Neural crest cell (in vitro differentiated cells): ENCODE measurements around the gene NFIA. TPM values are rescaled to one million over a fixed set of nuclear protein-coding genes. Genes with fewer than 3 reads are reported as not detected.

Experiments
- DNase-seq: peaks from one replicate; pipeline ENCODE4 v3.0.0; 2021; ENCODE audit warnings: low read depth, mixed read lengths, low spot score
- H3K27ac Mint-ChIP-seq: one replicate; pipeline ENCODE4 v1.8.0; 2021; ENCODE audit warnings: mild to moderate bottlenecking, mixed read lengths; ENCODE audit not compliant: unreplicated experiment
- H3K27me3 Mint-ChIP-seq: 2 replicates; pipeline ENCODE4 v1.8.0; 2021; ENCODE audit warnings: low read depth, mild to moderate bottlenecking, mixed read lengths
- H3K36me3 Mint-ChIP-seq: 2 replicates; pipeline ENCODE4 v1.8.0; 2021; ENCODE audit warnings: low read depth, mild to moderate bottlenecking, mixed read lengths
- H3K4me1 Mint-ChIP-seq: 2 replicates; pipeline ENCODE4 v1.8.0; 2021; ENCODE audit warnings: mixed read lengths
- H3K4me3 Mint-ChIP-seq: one replicate; pipeline ENCODE4 v1.8.0; 2021; ENCODE audit warnings: mild to moderate bottlenecking, mixed read lengths
- H3K9me3 Mint-ChIP-seq: 2 replicates; pipeline ENCODE4 v1.8.0; 2021; ENCODE audit warnings: mixed read lengths
- total RNA-seq: library from RNA; stranded (reverse); gene quantifications from 2 replicates; pipeline ENCODE4 v1.2.1, GENCODE V29; 2021
- TF ChIP-seq, protein P1 (sequence below): fragments of 200-600 bp; sonication (generic); conservative IDR thresholded peaks from 2 replicates; pipeline ENCODE4 v1.5.0; 2021; ENCODE audit warnings: antibody characterized with exemption, mild to moderate bottlenecking

Gene NFIA
- total RNA-seq, 1 donor from 2014 or later, result 3.4 TPM

DNA sequence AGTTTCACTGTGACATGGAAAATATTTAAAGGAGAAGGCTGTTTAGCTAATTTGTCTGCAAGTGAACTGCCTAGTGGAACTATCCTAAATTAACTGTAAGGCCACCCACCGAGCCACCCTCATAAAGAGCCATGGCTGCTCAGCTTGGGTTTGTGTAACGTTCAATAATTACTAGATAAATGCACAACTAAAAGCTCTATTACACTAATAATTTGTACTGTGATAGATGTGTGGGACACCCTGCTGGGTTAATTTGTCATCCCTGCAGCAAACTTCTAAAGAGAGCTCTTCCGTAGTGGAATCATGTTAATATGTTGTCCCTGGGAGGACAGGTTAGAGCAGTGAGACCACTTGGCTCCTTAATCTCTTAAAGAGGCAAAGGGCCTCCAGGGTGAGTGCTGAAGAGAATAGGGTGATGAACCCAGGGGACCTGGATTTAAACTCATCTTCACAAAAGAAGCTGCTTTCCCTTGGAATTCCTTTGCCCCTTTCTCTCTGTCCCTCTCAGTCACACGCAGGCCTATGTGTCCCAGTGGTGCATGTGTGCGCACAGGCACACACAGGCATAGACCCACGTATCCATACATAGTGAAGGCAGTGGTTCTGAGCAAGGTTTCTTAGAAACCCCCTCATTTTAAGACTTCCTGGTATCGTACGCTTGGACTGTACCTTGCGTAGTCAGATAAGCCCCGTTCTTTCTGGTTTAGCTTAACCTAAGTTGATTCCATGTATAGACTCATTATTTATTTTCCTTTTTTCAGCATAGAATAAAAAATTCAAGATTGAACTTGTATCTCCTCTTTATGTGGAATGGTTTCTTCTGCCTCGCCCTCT is 310.3 kb downstream of the NFIA start:
- H3K4me1 Mint-ChIP-seq, result peaks cover 9% of the 10 kb centered on the region
- H3K36me3 Mint-ChIP-seq, result peaks cover 2% of the 10 kb centered on the region
- no peaks in the 10 kb centered on the region for H3K27me3 Mint-ChIP-seq
- no peak for DNase-seq
- H3K27ac Mint-ChIP-seq, result no peak overlapping the region
- H3K4me3 Mint-ChIP-seq, result no peak overlapping the region
- TF ChIP-seq, protein P1, sequence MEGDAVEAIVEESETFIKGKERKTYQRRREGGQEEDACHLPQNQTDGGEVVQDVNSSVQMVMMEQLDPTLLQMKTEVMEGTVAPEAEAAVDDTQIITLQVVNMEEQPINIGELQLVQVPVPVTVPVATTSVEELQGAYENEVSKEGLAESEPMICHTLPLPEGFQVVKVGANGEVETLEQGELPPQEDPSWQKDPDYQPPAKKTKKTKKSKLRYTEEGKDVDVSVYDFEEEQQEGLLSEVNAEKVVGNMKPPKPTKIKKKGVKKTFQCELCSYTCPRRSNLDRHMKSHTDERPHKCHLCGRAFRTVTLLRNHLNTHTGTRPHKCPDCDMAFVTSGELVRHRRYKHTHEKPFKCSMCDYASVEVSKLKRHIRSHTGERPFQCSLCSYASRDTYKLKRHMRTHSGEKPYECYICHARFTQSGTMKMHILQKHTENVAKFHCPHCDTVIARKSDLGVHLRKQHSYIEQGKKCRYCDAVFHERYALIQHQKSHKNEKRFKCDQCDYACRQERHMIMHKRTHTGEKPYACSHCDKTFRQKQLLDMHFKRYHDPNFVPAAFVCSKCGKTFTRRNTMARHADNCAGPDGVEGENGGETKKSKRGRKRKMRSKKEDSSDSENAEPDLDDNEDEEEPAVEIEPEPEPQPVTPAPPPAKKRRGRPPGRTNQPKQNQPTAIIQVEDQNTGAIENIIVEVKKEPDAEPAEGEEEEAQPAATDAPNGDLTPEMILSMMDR, result no peak
- no peaks in the 10 kb centered on the region for H3K9me3 Mint-ChIP-seq

DNA sequence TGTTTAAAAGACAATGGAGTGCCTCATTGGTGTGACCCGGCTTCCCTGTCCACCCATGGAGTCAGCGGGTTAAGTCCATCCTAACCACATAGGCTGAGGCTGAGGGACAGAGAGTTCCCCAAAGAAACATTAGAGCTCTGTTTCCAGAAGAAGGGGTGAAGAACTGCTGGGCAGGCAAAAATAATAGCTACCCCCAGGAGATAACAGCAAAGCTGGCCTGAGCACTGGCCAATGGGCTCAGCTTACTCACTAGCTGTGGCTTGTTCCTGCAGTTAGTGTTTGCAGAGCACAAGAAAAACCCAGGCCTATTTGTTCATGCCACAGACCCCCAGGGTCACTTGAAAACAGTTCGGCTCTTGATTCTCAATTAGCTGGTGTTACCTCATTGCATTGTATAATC is 311.2 kb downstream of the NFIA start:
- peaks cover 9% of the 10 kb centered on the region for H3K4me1 Mint-ChIP-seq

DNA sequence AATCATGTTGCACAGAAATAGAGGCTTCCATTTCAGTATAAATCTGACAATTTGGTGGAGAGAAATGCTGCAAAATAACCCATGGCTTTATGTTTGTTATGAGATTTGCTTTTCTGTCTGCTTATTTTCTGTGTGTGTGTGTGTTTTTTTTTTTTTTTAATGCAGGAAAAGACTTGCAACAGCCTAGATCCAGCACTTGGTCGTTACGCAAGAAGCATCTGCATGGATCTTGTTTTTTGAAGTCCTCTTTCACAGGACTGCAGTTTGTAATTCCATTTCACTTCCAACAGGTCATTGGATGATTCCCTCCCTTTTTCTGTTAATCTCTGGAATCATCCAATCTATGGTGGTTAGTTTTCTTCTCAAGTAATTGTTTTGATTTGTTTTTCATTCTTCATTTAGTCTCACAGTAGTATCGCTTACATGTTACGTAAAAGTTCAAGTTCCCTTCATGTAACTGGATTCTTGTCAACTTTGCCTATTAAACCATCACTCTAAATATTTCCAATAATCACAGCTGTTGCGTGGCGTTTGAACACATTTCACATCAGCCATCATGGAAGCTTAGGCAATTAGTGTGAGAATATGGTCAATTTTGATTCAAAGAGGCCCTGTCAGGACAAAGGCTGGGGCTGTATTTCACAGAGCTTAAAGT is 312.9 kb downstream of the NFIA start:
- no peaks in the 10 kb centered on the region for H3K27me3 Mint-ChIP-seq
- H3K27ac Mint-ChIP-seq, result no peak overlapping the region
- peaks cover 9% of the 10 kb centered on the region for H3K4me1 Mint-ChIP-seq
- H3K36me3 Mint-ChIP-seq, result no peaks in the 10 kb centered on the region
- TF ChIP-seq, protein P1, result no peak
- DNase-seq, result no peak
- no peak overlapping the region for H3K4me3 Mint-ChIP-seq
- no peaks in the 10 kb centered on the region for H3K9me3 Mint-ChIP-seq

More for the DNA sequence above, 311.2 kb downstream of the NFIA start:
- no peak for DNase-seq
- Mint-ChIP-seq H3K4me3 (no peak overlapping the region), H3K9me3 (no peaks in the 10 kb centered on the region), H3K27ac (no peak overlapping the region), H3K27me3 (no peaks in the 10 kb centered on the region), H3K36me3 (no peaks in the 10 kb centered on the region)
- TF ChIP-seq, protein P1, result no peak

DNA sequence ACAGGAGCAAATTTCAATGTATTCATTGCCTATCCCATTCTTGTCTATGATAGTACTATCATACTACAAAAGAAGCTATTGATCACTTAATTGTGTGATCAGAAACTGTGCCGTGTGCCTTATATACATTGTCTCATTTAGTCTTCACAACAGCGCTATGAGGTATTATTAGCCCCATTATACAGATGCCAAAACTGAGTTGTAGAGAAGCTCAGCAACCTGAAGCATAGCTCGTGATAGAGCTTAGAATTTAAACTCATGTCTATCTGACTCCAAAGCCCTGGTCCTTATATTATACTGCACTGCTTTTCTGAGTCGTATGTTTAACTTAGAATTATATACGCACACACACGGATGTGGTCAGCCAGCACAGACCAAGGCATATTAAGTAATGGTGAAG is 315.1 kb downstream of the NFIA start:
- TF ChIP-seq, protein P1, result no peak
- Mint-ChIP-seq H3K27ac (no peak overlapping the region), H3K4me3 (no peak overlapping the region), H3K27me3 (no peaks in the 10 kb centered on the region), H3K36me3 (no peaks in the 10 kb centered on the region), H3K9me3 (no peaks in the 10 kb centered on the region), H3K4me1 (peaks cover 9% of the 10 kb centered on the region)
- no peak for DNase-seq

DNA sequence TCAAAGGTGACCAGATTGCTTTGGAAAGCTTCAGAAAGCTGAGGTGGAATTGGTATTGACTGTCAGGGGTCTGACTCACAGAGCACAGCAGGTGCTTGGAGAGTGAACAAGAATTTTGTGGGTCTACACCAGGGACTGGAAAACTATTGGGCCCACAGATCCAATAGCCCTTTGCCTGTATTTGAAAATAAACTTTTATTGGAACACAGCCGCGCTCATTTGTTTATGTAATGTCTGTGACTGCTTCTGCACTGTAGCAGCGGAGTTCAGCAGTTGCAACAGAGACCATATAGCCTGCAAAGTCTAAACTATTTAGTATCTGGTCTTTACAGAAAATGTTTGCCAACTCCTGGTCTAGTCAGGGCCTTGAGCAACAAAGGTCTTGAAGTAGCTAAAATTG is 315.6 kb downstream of the NFIA start:
- Mint-ChIP-seq H3K36me3 (no peaks in the 10 kb centered on the region), H3K4me3 (no peak overlapping the region), H3K27me3 (no peaks in the 10 kb centered on the region), H3K9me3 (no peaks in the 10 kb centered on the region), H3K4me1 (peaks cover 7% of the 10 kb centered on the region), H3K27ac (no peak overlapping the region)
- TF ChIP-seq, protein P1, result no peak
- no peak for DNase-seq
